ENCODE data around the gene KCNH4. TPM values are rescaled to one million over a fixed set of nuclear protein-coding genes. Genes with fewer than 3 reads are reported as not detected.
"Not testable (repeated sequence)": the region's sequence is repeated elsewhere in the genome, so short reads cannot be mapped to it uniquely, and the experiment has no call there.

The KCNH4 gene
- total RNA-seq, 1 donor from 2014 or later: under 0.01 TPM

DNA sequence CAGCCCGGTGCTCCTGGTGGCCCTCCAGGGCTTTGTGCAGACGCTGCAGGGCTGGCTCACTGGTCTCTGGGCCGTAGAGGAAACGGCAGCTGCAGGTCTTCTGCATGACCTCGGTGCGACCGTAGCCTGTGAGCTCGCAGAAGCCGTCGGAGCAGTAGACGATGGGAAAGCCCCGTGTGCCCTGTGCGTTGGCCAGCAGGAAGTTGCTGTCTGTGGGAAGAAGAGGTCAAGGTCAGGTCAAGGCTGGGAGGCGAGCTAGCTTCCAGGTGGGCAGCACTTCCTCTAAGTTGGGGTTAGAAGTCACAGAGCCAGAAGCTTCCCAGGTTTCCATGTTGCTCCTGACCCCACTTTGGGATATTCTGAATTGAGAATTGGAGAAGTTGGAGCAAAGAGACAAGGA lies 2.1 kb downstream of the KCNH4 start:
- peak; percentile 39 for DNase-seq

- DNase-seq: no peak
Observed at GRCh38 chr17:42177684-42178083, 3.3 kb downstream of the KCNH4 start.

DNA sequence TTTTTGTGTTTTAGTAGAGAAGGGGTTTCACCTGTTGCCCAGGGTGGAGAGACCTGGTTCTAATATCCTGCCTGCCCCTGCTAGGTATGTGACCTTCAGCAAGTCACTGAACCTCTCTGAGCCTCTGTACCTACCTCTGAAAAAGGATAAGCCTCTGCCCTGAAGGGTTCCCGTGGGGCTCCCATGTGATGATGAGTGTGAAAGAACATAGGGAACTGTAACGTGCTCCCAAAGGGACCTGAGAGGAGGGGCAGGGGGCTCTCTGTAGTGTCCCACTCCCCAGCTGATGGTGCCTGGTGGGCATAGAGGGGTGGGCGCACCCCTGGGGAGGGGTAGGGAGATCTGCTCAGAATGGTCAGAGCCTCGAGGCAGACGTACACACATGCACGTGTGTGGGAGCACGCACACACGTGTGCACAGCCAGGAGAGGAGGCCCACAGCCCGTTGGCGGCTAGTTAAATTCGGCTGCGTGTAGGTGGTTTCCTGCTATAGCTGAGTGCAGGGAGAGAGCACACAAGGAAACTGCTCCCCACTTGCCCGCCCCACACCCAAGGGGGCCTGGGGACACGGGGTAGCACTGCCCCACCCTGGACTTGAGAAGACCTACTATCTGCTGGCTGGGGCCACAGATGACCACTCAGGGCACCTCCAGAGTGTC lies 6.7 kb downstream of the KCNH4 start:
- DNase-seq: no peak

DNA sequence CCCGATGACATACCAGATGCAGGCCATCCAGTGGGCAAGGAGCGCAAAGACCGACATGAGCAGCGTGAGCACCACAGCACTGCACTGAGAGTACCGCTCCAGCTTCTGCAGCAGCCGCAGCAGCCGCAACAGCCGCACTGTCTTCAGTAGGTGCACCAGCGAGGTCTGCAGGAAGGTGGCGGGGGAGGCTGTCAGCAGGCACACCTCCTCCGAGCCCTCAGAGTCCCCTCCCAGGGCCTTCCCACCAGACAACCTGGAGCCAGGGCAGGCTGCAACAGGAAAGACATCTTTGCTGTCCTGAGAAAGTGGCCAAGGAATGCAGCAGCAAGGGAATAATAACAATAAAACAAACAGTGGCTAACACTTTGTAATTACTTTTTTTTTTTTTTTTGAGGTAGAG lies 9.1 kb downstream of the KCNH4 start:
- no peak for DNase-seq

DNA sequence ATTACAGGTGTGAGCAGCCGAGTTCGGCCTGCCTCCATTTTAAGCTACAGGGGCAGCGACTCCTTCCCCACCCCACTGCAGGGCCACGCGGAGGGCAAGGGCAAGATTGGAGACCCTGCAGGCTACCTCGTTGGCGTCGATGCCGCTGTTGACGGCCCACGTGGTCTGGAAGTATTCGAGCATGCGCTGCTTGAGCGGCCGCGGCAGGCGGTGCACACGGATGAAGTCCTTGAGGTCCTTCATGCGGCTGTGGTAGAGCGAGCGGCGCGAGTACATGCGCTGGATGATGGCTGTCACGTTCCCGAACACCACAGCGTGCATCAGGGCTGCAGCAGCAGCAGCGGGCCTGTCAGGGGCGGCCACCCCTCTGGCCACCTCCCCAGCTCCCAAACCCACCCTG lies 11.6 kb downstream of the KCNH4 start:
- no peak for DNase-seq

- DNase-seq: no peak
Observed at GRCh38 chr17:42167807-42168206, 13.1 kb downstream of the KCNH4 start.

GRCh38 chr17:42166196-42166763 lies 14.7 kb downstream of the KCNH4 start:
- DNase-seq: no peak

DNA sequence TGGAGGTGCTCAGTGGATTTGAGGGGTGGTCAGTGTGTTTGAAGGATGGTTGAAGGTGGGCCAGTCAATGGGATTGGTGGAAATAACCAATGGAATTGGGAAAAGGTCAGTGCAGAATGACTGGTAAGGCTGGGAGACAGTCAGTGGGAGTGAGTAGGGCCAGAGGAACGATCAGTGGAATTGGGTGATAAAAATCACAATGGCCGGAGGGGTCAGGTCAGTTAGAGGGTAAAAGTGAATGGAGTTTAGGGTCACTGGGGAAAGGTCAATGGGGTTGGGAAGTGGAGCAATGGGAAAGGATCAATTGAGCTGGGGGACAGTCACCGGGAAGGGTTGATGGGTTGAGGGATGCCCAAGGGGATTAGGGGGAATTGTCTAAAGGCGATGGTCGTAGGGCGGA lies 15.2 kb downstream of the KCNH4 start:
- DNase-seq: no peak

DNA sequence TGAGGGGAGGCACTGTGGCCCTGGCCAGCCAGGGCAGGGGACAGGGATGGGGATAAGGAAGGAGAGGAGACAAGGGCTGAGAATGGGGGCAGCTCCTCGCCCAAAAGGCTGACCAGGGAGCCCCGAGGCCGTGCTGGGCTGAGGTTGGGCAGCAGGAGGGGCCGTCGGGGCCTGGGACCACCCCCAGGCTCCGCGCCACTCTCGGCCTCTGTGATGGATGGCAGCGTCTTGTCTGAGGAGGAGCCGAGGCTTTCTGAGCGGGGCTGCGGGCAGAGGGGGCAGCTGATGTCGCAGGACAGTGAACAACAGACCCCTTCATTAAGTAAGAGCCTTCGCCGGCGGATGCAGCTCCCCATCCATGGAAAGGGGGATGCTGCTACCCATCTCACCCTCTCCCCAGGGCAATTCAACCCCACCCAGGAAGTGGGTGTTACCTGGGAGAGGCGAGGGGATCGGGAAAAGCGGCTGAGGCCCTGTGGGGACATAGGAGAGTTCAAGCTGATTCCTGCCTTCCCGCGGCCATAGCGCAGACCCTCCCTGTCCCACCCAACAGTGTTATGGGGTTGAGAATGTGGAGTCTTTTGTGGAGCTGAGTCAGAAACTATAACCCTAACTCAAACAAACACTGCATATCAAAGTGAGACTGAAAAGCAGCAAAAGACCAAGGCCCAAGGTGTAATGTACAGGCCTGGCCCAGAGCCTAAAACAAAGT lies 17.1 kb downstream of the KCNH4 start:
- DNase-seq: no peak

GRCh38 chr17:42163113-42163512 lies 17.8 kb downstream of the KCNH4 start:
- DNase-seq: peak; percentile 40

- DNase-seq: no peak
Observed at GRCh38 chr17:42160531-42160910, 20.4 kb downstream of the KCNH4 start.

DNA sequence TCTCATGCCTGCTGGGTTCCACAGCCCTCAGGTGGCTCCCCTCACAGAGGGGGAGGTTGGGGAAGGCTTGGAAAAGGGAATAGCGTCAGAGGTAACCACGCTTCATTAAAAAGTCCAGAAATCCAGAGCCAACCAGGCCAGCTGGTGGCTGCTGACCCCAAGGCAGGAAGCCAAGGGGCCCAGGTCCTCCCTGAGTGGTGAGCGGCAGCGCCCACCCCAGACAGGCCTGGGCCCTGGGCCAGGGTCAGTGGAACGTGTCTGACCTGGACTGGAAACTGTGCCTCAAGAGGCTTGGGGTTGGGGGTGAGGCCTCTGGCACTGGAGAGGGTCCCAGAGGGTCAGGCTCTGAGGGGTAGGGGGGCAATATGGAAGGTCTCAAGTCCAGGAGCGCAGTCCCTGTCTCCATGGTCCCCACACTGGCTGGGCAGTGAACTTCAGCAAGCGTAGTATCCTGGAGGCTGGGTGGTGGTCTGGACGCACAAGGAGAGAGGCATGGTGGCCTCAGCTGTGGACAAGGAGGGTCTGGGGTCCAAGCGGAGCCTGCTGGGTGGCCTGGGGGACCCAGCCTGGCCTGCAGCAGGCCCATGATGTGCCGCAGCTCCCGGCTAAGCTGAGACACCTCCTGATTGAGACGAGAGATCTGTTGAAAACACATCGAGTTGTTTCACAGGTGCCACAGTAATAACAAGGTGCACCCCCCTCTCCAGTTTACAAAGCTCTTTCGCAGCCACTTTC lies 21.0 kb downstream of the KCNH4 start:
- no peak for DNase-seq

- DNase-seq: no peak
Observed at GRCh38 chr17:42155614-42156045, 25.3 kb downstream of the KCNH4 start.

GRCh38 chr17:42153919-42154742 lies 26.8 kb downstream of the KCNH4 start:
- peak; percentile 69 for DNase-seq

- no peak for DNase-seq
Observed at GRCh38 chr17:42146911-42147607, 33.9 kb downstream of the KCNH4 start.

DNA sequence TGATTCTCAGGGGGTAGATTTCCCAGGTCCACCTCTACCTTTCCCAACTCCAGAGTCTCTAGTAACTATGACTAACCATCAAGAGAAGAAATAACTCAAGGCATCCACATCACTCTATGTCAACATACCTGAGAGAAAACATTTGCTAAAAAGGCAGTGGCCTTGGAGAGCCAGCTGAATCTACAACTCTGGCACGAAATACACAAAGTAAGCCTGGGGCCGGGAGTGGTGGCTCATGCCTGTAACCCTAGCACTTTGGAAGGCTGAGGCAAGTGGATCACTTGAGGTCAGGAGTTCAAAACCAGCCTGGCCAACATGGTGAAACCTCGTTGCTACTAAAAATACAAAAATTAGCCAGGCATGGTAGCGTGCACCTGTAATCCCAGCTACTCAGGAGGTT lies 37.8 kb downstream of the KCNH4 start:
- DNase-seq: not testable (repeated sequence)

GRCh38 chr17:42142371-42142896 lies 38.5 kb downstream of the KCNH4 start:
- no peak for DNase-seq

- no peak for DNase-seq
Observed at GRCh38 chr17:42141382-42141781, 39.6 kb downstream of the KCNH4 start.

GRCh38 chr17:42140690-42141089 lies 40.3 kb downstream of the KCNH4 start:
- not testable (repeated sequence) for DNase-seq

GRCh38 chr17:42138749-42139492 lies 42.0 kb downstream of the KCNH4 start:
- peak; percentile 20 for DNase-seq

- DNase-seq: no peak
Observed at GRCh38 chr17:42136654-42137051, 44.3 kb downstream of the KCNH4 start.

Data from dermis blood vessel endothelial cell (primary cell).